Vagina (tissue), 2 donors: ENCODE results near the gene KCTD17. TPM values are rescaled to one million over a fixed set of nuclear protein-coding genes. Genes with fewer than 3 reads are reported as not detected.

Source experiments
- DNase-seq, 2 donors: peaks; one replicate each; pipeline ENCODE4 v3.0.0-alpha.2; 2017; ENCODE audit errors: extremely low spot score in 2 of 2
- H3K27ac ChIP-seq: fragments of 200-600 bp; sonication (generic); one replicate; pipeline ENCODE4 v1.5.1; 2019
- H3K27me3 ChIP-seq: fragments of 200-600 bp; sonication (generic); one replicate; pipeline ENCODE4 v1.5.1; 2019
- H3K36me3 ChIP-seq, 2 donors: fragments of 200-600 bp; sonication (generic); one replicate each; pipeline ENCODE4 v1.5.1; 2017 to 2019
- H3K4me1 ChIP-seq: fragments of 200-600 bp; sonication (generic); one replicate; pipeline ENCODE4 v1.5.1; 2019
- H3K4me3 ChIP-seq, 2 donors: fragments of 200-600 bp; sonication (generic); 1 replicate in 1 of 2; 2 replicates in 1 of 2; pipeline ENCODE4 v1.5.1; 2016 to 2019
- H3K9me3 ChIP-seq: fragments of 200-600 bp; sonication (generic); one replicate; pipeline ENCODE4 v1.5.1; 2019
- CTCF ChIP-seq, 3 experiments: fragments of 450-650 bp in 2 of 3; fragments of 200-600 bp in 1 of 3; sonication (generic) in 1 of 3; IDR thresholded peaks; one replicate each; pipeline ENCODE4 v1.5.1; 2017 to 2019; ENCODE audit warnings: antibody characterized with exemption in 3 of 3, mild to moderate bottlenecking in 2 of 3, moderate library complexity in 2 of 3
- POLR2A ChIP-seq, 2 donors: fragments of 450-650 bp; IDR thresholded peaks; one replicate each; pipeline ENCODE4 v1.6.1; 2017; ENCODE audit warnings: antibody characterized with exemption in 2 of 2, mild to moderate bottlenecking in 2 of 2, moderate library complexity in 2 of 2
- POLR2AphosphoS5 ChIP-seq, 2 donors: sonication (generic); formaldehyde crosslinking; IDR thresholded peaks; one replicate each; pipeline ENCODE4 v1.9.0; 2017; ENCODE audit warnings: antibody characterized with exemption in 2 of 2, mild to moderate bottlenecking in 2 of 2, low read depth in 1 of 2; ENCODE audit not compliant: insufficient read depth in 1 of 2
- intact Hi-C: fragments of 100-400 bp; cut with DNase I; formaldehyde crosslinking; loops from one replicate; pipeline ENCODE4 v1.15.1; 2023
- total RNA-seq: library from RNA; depleted of rRNA; stranded (reverse); fragments of >200 nt; gene quantifications from one replicate; pipeline ENCODE4 v1.2.3, GENCODE V29; 2016

The KCTD17 gene
- total RNA-seq, 1 donor from 2014 or later = 27.5 TPM

GRCh38 chr22:37101311-37102066, 49.9 kb downstream of the KCTD17 start:
- Histone ChIP-seq H3K4me1 (no peaks in the 10 kb centered on the region), H3K27ac (no peak overlapping the region), H3K27me3 (no peaks in the 10 kb centered on the region), H3K4me3 (no peak overlapping the region), H3K9me3 (no peaks in the 10 kb centered on the region), H3K36me3 (no peaks in the 10 kb centered on the region)
- TF ChIP-seq POLR2A (IDR thresholded peaks at IDR 0.05) (no peak), CTCF (IDR thresholded peaks at IDR 0.05) (no peak), POLR2AphosphoS5 (IDR thresholded peaks at IDR 0.05; ENCODE audit: insufficient read depth in 1 of 2, low read depth in 1 of 2) (no peak)
- DNase-seq = no peak
- intact Hi-C loops = no loop called here

- no peak overlapping the region for H3K4me3 ChIP-seq
- H3K4me1 ChIP-seq = no peaks in the 10 kb centered on the region
- no peak for TF ChIP-seq POLR2A (IDR thresholded peaks at IDR 0.05)
- TF ChIP-seq CTCF (IDR thresholded peaks at IDR 0.05) = no peak
- TF ChIP-seq POLR2AphosphoS5 (IDR thresholded peaks at IDR 0.05; ENCODE audit: insufficient read depth in 1 of 2, low read depth in 1 of 2) = no peak
- DNase-seq = no peak
- no peaks in the 10 kb centered on the region for H3K36me3 ChIP-seq
- no peaks in the 10 kb centered on the region for H3K27me3 ChIP-seq
- H3K27ac ChIP-seq = no peak overlapping the region
- intact Hi-C loops = no loop called here
- no peaks in the 10 kb centered on the region for H3K9me3 ChIP-seq
Observed at GRCh38 chr22:37103151-37103550, 51.6 kb downstream of the KCTD17 start.

GRCh38 chr22:37103656-37104452, 52.3 kb downstream of the KCTD17 start:
- no peak overlapping the region for H3K27ac ChIP-seq
- H3K9me3 ChIP-seq = no peaks in the 10 kb centered on the region
- no peak for DNase-seq
- TF ChIP-seq CTCF (IDR thresholded peaks at IDR 0.05) (no peak), POLR2A (IDR thresholded peaks at IDR 0.05) (no peak), POLR2AphosphoS5 (IDR thresholded peaks at IDR 0.05; ENCODE audit: insufficient read depth in 1 of 2, low read depth in 1 of 2) (no peak)
- no peaks in the 10 kb centered on the region for H3K36me3 ChIP-seq
- no peak overlapping the region for H3K4me3 ChIP-seq
- H3K4me1 ChIP-seq = no peaks in the 10 kb centered on the region
- intact Hi-C loops = no loop called here
- no peaks in the 10 kb centered on the region for H3K27me3 ChIP-seq

- no peaks in the 10 kb centered on the region for H3K27me3 ChIP-seq
Observed at GRCh38 chr22:37105154-37105553, 53.6 kb downstream of the KCTD17 start.

More at GRCh38 chr22:37105154-37105553, 53.6 kb downstream of the KCTD17 start:
- H3K4me3 ChIP-seq = no peak overlapping the region
- H3K9me3 ChIP-seq = no peaks in the 10 kb centered on the region
- H3K36me3 ChIP-seq = no peaks in the 10 kb centered on the region
- DNase-seq = no peak
- intact Hi-C loops = no loop called here
- H3K4me1 ChIP-seq = no peaks in the 10 kb centered on the region
- no peak overlapping the region for H3K27ac ChIP-seq
- TF ChIP-seq POLR2A (IDR thresholded peaks at IDR 0.05) = no peak
- TF ChIP-seq CTCF (IDR thresholded peaks at IDR 0.05) = no peak
- no peak for TF ChIP-seq POLR2AphosphoS5 (IDR thresholded peaks at IDR 0.05; ENCODE audit: insufficient read depth in 1 of 2, low read depth in 1 of 2)
